Sigmoid colon (tissue), 7 donors: Measurements from ENCODE around the gene SLC39A13. TPM values are rescaled to one million over a fixed set of nuclear protein-coding genes. Genes with fewer than 3 reads are reported as not detected.

ENCODE experiments used
- DNase-seq: peaks from one replicate; pipeline ENCODE4 v3.0.0-alpha.2; 2019
- H3K27ac ChIP-seq, 4 donors: fragments of 200-600 bp; sonication (generic); one replicate each; pipeline ENCODE4 v1.5.1; 2016 to 2019; ENCODE audit warnings: mild to moderate bottlenecking in 1 of 4
- H3K27me3 ChIP-seq, 3 donors: fragments of 200-600 bp; sonication (generic); one replicate each; pipeline ENCODE4 v1.5.1; 2019; ENCODE audit warnings: mild to moderate bottlenecking in 1 of 3
- H3K36me3 ChIP-seq, 4 donors: fragments of 200-600 bp; sonication (generic); one replicate each; pipeline ENCODE4 v1.5.1; 2016 to 2019
- H3K4me1 ChIP-seq, 4 donors: fragments of 200-600 bp; sonication (generic); one replicate each; pipeline ENCODE4 v1.5.1; 2017 to 2019
- H3K4me3 ChIP-seq, 4 donors: fragments of 200-600 bp; sonication (generic); one replicate each; pipeline ENCODE4 v1.5.1; 2017 to 2019; ENCODE audit warnings: mild to moderate bottlenecking in 2 of 4, moderate library complexity in 1 of 4
- H3K9me3 ChIP-seq, 4 donors: fragments of 200-600 bp in 3 of 4; sonication (generic) in 3 of 4; one replicate each; pipeline versions ENCODE4 v1.5.1 to v1.6.1; 2013 to 2019
- EP300 ChIP-seq, 4 donors: sonication (generic); formaldehyde crosslinking; IDR thresholded peaks; one replicate each; pipeline ENCODE4 v1.6.1; 2017; ENCODE audit warnings: antibody characterized with exemption in 4 of 4
- POLR2A ChIP-seq, 2 donors: fragments of 450-650 bp; IDR thresholded peaks; one replicate each; pipeline ENCODE4 v1.6.1; 2016; ENCODE audit warnings: antibody characterized with exemption in 2 of 2, mild to moderate bottlenecking in 2 of 2, moderate library complexity in 2 of 2
- POLR2AphosphoS5 ChIP-seq, 4 donors: sonication (generic); formaldehyde crosslinking; IDR thresholded peaks; one replicate each; pipeline ENCODE4 v1.6.1; 2017; ENCODE audit warnings: antibody characterized with exemption in 4 of 4
- WGBS, 2 donors: extraction: QIAGEN DNeasy Blood & Tissue Kit; methylation state at CpG; one replicate each; pipeline ENCODE4 v1.1.7; 2013; 5-methylcytosine and 5-hydroxymethylcytosine counted together
- intact Hi-C: fragments of 100-400 bp; cut with DNase I; formaldehyde crosslinking; loops from one replicate; pipeline ENCODE4 v1.15.1; 2023
- polyA plus RNA-seq, 3 donors: library from polyadenylated mRNA; stranded (reverse); fragments of 200-250 nt; gene quantifications; one replicate each; pipeline ENCODE4 v1.2.3, GENCODE V29; 2013
- total RNA-seq, 4 donors: library from RNA; depleted of rRNA; stranded (reverse); fragments of >200 nt; gene quantifications; one replicate each; pipeline ENCODE4 v1.1.0, GENCODE V29; 2016
- TF ChIP-seq, protein P1 (sequence below), 4 experiments: fragments of 450-650 bp in 3 of 4; fragments of 200-600 bp in 1 of 4; IDR thresholded peaks; one replicate each; pipeline ENCODE4 v1.5.1; 2016 to 2019; ENCODE audit warnings: antibody characterized with exemption in 4 of 4, mild to moderate bottlenecking in 3 of 4, moderate library complexity in 2 of 4
- donor health status: healthy with polysubstance abuse.
- donor health status: Bipolar disorder and iron deficiency.
- donor health status: healthy.

The SLC39A13 gene
- total and polyA plus RNA-seq, 7 donors = 4.6 to 87.5 (median 38.2) TPM

DNA sequence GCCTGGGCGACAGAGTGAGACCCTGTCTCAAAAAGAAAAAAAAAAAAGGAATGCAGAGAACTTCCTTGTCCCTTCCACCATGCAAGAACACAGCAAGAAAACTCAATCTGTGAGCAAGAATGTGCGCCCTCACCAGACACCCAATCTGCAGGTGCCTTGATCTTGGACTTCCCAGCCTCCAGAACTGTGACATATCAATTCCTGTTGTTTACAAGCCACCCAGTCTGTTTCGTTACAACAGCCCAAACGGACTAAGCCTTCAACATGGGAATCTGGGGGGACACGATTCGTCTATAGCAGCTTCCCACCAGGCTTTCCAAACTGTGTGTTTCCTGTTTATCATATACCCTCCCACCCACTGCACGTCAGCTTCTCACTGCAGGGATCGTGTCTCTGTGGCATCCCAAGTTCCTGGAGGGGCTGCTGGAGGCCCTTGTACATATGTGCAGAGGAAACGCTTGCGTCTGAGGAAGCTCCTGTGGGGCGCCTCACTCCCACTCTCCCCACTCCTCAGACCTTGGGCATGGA, 28.9 kb downstream of the SLC39A13 start:
- intact Hi-C loops = no loop called here
- no peak for DNase-seq
- no peaks in the 10 kb centered on the region for H3K9me3 ChIP-seq
- no peaks in the 10 kb centered on the region for H3K36me3 ChIP-seq
- peak overlapping the region in 3 of 4 donors; percentile 12 to 47 (median 37) for H3K27ac ChIP-seq
- peaks cover 0 to 16% (median 10%) of the 10 kb centered on the region in 4 donors for H3K4me1 ChIP-seq
- no peak for TF ChIP-seq EP300 (IDR thresholded peaks at IDR 0.05)
- no peak for TF ChIP-seq POLR2AphosphoS5 (IDR thresholded peaks at IDR 0.05)
- TF ChIP-seq, protein P1, sequence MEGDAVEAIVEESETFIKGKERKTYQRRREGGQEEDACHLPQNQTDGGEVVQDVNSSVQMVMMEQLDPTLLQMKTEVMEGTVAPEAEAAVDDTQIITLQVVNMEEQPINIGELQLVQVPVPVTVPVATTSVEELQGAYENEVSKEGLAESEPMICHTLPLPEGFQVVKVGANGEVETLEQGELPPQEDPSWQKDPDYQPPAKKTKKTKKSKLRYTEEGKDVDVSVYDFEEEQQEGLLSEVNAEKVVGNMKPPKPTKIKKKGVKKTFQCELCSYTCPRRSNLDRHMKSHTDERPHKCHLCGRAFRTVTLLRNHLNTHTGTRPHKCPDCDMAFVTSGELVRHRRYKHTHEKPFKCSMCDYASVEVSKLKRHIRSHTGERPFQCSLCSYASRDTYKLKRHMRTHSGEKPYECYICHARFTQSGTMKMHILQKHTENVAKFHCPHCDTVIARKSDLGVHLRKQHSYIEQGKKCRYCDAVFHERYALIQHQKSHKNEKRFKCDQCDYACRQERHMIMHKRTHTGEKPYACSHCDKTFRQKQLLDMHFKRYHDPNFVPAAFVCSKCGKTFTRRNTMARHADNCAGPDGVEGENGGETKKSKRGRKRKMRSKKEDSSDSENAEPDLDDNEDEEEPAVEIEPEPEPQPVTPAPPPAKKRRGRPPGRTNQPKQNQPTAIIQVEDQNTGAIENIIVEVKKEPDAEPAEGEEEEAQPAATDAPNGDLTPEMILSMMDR (IDR thresholded peaks at IDR 0.05) = no peak
- TF ChIP-seq POLR2A (IDR thresholded peaks at IDR 0.05) = no peak
- no peak overlapping the region for H3K4me3 ChIP-seq
- no peaks in the 10 kb centered on the region for H3K27me3 ChIP-seq
- 82 to 83% methylated on average over 11 of the region's 11 CpGs for WGBS, 2 donors

DNA sequence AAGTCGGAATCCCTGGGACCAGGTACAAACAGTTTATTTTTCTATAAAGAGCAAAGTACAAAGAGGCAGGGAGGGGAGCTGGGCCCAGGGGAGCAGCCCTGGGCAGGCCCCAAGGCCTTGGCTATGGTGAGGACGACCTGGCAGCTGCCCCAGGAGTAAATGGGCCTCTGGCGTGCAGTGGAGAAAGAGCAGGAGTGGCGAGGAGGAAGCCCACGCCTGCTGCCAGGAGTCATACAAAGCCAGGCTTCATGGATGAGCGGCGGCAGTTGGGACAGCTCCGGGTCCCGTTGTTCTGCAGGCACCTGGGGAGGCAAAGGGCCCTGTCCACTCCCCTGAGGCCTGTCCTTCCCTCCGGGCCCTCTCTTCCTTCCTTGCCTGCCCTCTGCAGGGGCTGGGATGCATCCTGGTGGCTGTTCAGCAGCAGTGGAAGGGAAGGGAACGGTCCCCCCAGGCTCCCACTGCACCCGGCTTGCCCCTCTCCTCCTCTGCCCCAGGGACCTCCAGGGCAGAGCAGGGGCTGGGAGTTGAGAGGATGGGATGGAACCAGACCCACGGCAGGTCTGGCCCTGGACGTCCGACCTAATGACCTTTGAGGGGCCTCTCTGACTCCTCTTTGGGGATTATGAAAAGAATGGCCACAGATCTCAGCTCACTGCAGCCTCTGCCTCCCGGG, 29.5 kb downstream of the SLC39A13 start:
- 40 to 71% methylated on average over 16 of the region's 16 CpGs for WGBS, 2 donors
- Histone ChIP-seq H3K27ac (peak overlapping the region in 3 of 4 donors; percentile 12 to 47 (median 37)), H3K27me3 (no peaks in the 10 kb centered on the region), H3K4me1 (peaks cover 0 to 16% (median 10%) of the 10 kb centered on the region in 4 donors), H3K4me3 (no peak overlapping the region), H3K9me3 (no peaks in the 10 kb centered on the region), H3K36me3 (no peaks in the 10 kb centered on the region)
- TF ChIP-seq, protein P1 (IDR thresholded peaks at IDR 0.05) = no peak
- TF ChIP-seq POLR2A (IDR thresholded peaks at IDR 0.05) (no peak), EP300 (IDR thresholded peaks at IDR 0.05) (no peak), POLR2AphosphoS5 (IDR thresholded peaks at IDR 0.05) (no peak)
- intact Hi-C loops = no loop called here
- peak; percentile 78 for DNase-seq

DNA sequence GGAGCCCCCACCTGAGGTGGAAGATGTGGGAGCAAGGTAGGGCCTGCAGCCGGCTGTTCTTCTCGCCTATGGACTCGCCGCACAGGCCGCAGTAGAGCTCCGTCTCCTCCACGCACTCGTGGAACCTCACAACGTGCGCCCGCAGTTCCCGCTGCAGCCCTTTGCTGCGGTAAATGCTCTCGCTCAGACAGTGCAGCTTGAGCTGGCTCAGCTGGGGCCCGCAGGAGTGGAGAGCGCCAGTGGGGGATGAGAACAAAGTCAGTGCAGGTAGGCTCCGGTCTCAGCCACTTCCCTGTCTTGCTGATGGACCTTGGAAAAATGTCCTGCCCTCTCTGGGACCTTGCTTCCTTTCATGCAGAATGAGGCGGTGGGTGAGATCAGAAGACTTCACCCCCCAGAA, 30.3 kb downstream of the SLC39A13 start:
- Histone ChIP-seq H3K4me3 (no peak overlapping the region), H3K27ac (no peak overlapping the region), H3K4me1 (peaks cover 0 to 12% (median 9%) of the 10 kb centered on the region in 4 donors), H3K27me3 (no peaks in the 10 kb centered on the region), H3K36me3 (no peaks in the 10 kb centered on the region), H3K9me3 (no peaks in the 10 kb centered on the region)
- intact Hi-C loops = no loop called here
- no peak for DNase-seq
- no peak for TF ChIP-seq POLR2AphosphoS5 (IDR thresholded peaks at IDR 0.05)
- TF ChIP-seq, protein P1 (IDR thresholded peaks at IDR 0.05) = no peak
- TF ChIP-seq EP300 (IDR thresholded peaks at IDR 0.05) = no peak
- WGBS, 2 donors = 95 to 97% methylated on average over 18 of the region's 18 CpGs

DNA sequence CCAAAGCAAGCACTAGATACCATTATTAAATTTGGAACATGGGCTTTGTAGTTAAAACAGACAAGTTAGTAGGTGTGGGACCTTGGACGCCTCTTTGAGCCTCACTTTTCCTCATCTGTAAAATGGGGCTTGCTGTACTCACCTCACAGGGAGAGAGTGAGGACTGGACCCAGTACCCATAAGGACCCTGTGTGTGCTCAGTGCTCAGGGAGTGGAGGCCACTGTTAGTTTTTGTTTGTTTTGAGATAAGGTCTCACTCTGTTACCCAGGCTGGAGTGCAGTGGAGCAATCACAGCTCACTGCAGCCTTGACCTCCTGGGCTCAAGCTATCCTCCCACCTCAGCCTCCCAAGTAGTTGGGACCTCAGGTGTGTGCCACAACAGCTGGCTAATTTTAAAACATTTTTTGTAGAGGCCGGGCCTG, 31.7 kb downstream of the SLC39A13 start:
- Histone ChIP-seq H3K4me3 (no peak overlapping the region), H3K36me3 (no peaks in the 10 kb centered on the region), H3K9me3 (no peaks in the 10 kb centered on the region), H3K27ac (no peak overlapping the region), H3K4me1 (peaks cover 0 to 11% (median 6%) of the 10 kb centered on the region in 4 donors), H3K27me3 (no peaks in the 10 kb centered on the region)
- WGBS, 2 donors = 88 to 94% methylated on average over 2 of the region's 2 CpGs
- intact Hi-C loops = no loop called here
- TF ChIP-seq, protein P1 (IDR thresholded peaks at IDR 0.05) = no peak
- TF ChIP-seq POLR2AphosphoS5 (IDR thresholded peaks at IDR 0.05) (no peak), EP300 (IDR thresholded peaks at IDR 0.05) (no peak), POLR2A (IDR thresholded peaks at IDR 0.05) (no peak)
- no peak for DNase-seq
